Measurements from ENCODE around the gene BBS10. TPM values are rescaled to one million over a fixed set of nuclear protein-coding genes. Genes with fewer than 3 reads are reported as not detected.

Gene BBS10
- total and polyA plus RNA-seq, 2 of the 13 experiments (the other 11 are each of a cell fraction or from before 2014, with no cell fraction given) = 4.9 to 7.4 TPM

DNA sequence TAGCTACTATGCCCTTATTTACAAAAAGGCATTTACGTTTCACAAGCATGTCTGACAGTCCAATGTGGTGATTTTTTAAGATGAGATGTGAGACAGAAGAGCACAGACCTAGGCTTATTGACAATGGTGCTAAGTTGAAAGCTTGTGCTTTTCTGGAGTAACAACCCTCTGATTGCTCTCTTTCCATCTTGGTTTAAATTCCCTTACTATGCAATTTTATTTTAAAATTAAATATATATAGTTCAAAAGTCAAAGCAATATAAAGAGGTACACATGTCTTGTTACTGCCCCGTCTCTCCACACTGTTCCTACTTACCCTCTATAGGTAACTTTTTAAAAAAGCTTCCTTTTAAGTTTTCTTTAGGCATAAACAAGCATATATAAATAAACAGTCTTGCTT is 39.4 kb upstream of the BBS10 start:
- ATAC-seq (no peak), DNase-seq (ENCODE audit: low spot score) (no peak), FAIRE-seq (no peak)
- H3K4me2 ChIP-seq (ENCODE audit: low read depth, low read length) = no peak overlapping the region
- no peak overlapping the region for H3K27ac ChIP-seq (ENCODE audit: extremely low read length, insufficient read depth, low read length)
- ChIA-PET CTCF (ENCODE audit: low intra/inter-chr PET ratio, low total read pairs) (no interaction called here), POLR2A (no interaction called here)
- H3K79me2 ChIP-seq (ENCODE audit: insufficient read depth, low read length) = no peaks in the 10 kb centered on the region
- H3K36me3 ChIP-seq (replicated peaks in 1 of 2; ENCODE audit: control insufficient read depth in 1 of 2, insufficient read depth in 2 of 2, low read length in 2 of 2) = peaks cover 2 to 12% of the 10 kb centered on the region in 2 experiments; a peak in 3 of 5 replicates
- H3K27me3 ChIP-seq (ENCODE audit: control insufficient read depth in 1 of 2, insufficient read depth in 2 of 2, low read length in 2 of 2) = no peaks in the 10 kb centered on the region
- 97% methylated on average over 2 of the region's 2 CpGs for WGBS (ENCODE audit: low lambda C conversion rate)
- in situ Hi-C loops (cut with HindIII; ENCODE audit: extremely low pct_ligation_motif_present, low pct_unique_long_range_greater_than_20kb) (no loop called here), intact Hi-C loops (cut with micrococcal nuclease; ENCODE audit: unreplicated experiment) (no loop called here)
- peak; percentile 31; the same call in 1 of the 2 replicates for TF ChIP-seq MAFF (IDR thresholded peaks at IDR 0.05; ENCODE audit: low read depth, low read length)
- TF ChIP-seq, protein P1, sequence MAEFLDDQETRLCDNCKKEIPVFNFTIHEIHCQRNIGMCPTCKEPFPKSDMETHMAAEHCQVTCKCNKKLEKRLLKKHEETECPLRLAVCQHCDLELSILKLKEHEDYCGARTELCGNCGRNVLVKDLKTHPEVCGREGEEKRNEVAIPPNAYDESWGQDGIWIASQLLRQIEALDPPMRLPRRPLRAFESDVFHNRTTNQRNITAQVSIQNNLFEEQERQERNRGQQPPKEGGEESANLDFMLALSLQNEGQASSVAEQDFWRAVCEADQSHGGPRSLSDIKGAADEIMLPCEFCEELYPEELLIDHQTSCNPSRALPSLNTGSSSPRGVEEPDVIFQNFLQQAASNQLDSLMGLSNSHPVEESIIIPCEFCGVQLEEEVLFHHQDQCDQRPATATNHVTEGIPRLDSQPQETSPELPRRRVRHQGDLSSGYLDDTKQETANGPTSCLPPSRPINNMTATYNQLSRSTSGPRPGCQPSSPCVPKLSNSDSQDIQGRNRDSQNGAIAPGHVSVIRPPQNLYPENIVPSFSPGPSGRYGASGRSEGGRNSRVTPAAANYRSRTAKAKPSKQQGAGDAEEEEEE (CRISPR knock-in tag; IDR thresholded peaks at IDR 0.05; ENCODE audit: borderline replicate concordance) = no peak
- peak; percentile 31 to 57; a peak in 3 of 4 replicates for TF ChIP-seq MAFK (conservative IDR thresholded peaks at IDR 0.05 in 1 of 2, IDR thresholded peaks at IDR 0.05 in 1 of 2; ENCODE audit: low read length in 2 of 2)
- H3K4me3 ChIP-seq (replicated peaks in 1 of 3; ENCODE audit: insufficient read depth in 1 of 3, low read depth in 2 of 3, low read length in 3 of 3) = no peak overlapping the region
- no peaks in the 10 kb centered on the region for H3K9me3 ChIP-seq (ENCODE audit: low read length)
- BruUV-seq (replicated peaks) = no TSS peak
- no peaks in the 10 kb centered on the region for H4K20me1 ChIP-seq (ENCODE audit: insufficient read depth, low read length)
- H2AFZ ChIP-seq (ENCODE audit: low read length) = no peak overlapping the region
- H3K4me1 ChIP-seq (ENCODE audit: insufficient read depth, low read length) = no peaks in the 10 kb centered on the region
- H3K9ac ChIP-seq (ENCODE audit: insufficient read depth, low read depth, low read length) = no peak overlapping the region

DNA sequence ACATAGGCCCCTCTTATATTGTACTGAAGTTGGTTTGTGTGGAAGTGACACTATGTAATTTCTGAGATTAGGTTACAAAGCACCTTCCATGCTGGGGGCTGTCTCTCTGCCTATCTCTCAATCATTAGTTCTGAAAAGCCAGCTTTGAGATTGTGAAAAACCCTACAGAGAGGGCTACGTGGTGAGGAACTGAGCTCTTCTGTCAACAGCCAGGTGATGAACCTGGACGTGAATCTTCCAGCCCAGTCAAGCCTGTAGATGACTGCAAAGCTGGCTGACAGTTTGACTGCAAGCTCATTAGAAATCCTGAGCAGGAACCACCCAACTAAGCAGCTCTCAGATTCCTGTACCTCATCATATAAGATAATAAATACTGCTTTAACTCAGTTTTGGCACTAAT is 36.3 kb upstream of the BBS10 start:
- WGBS (ENCODE audit: low lambda C conversion rate) = 88% methylated on average over 2 of the region's 2 CpGs
- in situ Hi-C loops (cut with HindIII; ENCODE audit: extremely low pct_ligation_motif_present, low pct_unique_long_range_greater_than_20kb) = no loop called here
- Histone ChIP-seq H3K79me2 (ENCODE audit: insufficient read depth, low read length) (no peaks in the 10 kb centered on the region), H3K9ac (ENCODE audit: insufficient read depth, low read depth, low read length) (no peak overlapping the region), H3K36me3 (replicated peaks in 1 of 2; ENCODE audit: control insufficient read depth in 1 of 2, insufficient read depth in 2 of 2, low read length in 2 of 2) (peaks cover 2 to 5% of the 10 kb centered on the region in 2 experiments; a peak in 3 of 5 replicates), H3K27ac (ENCODE audit: extremely low read length, insufficient read depth, low read length) (no peak overlapping the region), H3K9me3 (ENCODE audit: low read length) (no peaks in the 10 kb centered on the region), H3K27me3 (ENCODE audit: control insufficient read depth in 1 of 2, insufficient read depth in 2 of 2, low read length in 2 of 2) (no peaks in the 10 kb centered on the region), H3K4me3 (replicated peaks in 1 of 3; ENCODE audit: insufficient read depth in 1 of 3, low read depth in 2 of 3, low read length in 3 of 3) (no peak overlapping the region), H2AFZ (ENCODE audit: low read length) (no peak overlapping the region), H4K20me1 (ENCODE audit: insufficient read depth, low read length) (no peaks in the 10 kb centered on the region), H3K4me2 (ENCODE audit: low read depth, low read length) (no peak overlapping the region), H3K4me1 (ENCODE audit: insufficient read depth, low read length) (no peaks in the 10 kb centered on the region)
- ChIA-PET CTCF (ENCODE audit: low intra/inter-chr PET ratio, low total read pairs) (no interaction called here), POLR2A (no interaction called here)
- no TSS peak for BruUV-seq (replicated peaks)
- ATAC-seq (no peak), FAIRE-seq (no peak), DNase-seq (ENCODE audit: low spot score) (no peak)
- intact Hi-C loops (cut with micrococcal nuclease; ENCODE audit: unreplicated experiment) = no loop called here
- TF ChIP-seq RFX5 (IDR thresholded peaks at IDR 0.05; ENCODE audit: low read depth, low read length) (no peak), KLF12 (CRISPR knock-in tag; IDR thresholded peaks at IDR 0.05; ENCODE audit: borderline replicate concordance) (no peak)
- TF ChIP-seq, protein P2, sequence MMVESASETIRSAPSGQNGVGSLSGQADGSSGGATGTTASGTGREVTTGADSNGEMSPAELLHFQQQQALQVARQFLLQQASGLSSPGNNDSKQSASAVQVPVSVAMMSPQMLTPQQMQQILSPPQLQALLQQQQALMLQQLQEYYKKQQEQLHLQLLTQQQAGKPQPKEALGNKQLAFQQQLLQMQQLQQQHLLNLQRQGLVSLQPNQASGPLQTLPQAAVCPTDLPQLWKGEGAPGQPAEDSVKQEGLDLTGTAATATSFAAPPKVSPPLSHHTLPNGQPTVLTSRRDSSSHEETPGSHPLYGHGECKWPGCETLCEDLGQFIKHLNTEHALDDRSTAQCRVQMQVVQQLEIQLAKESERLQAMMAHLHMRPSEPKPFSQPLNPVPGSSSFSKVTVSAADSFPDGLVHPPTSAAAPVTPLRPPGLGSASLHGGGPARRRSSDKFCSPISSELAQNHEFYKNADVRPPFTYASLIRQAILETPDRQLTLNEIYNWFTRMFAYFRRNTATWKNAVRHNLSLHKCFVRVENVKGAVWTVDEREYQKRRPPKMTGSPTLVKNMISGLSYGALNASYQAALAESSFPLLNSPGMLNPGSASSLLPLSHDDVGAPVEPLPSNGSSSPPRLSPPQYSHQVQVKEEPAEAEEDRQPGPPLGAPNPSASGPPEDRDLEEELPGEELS (CRISPR knock-in tag; IDR thresholded peaks at IDR 0.05) = no peak

All from HepG2 (cell line).